Epithelial cell of esophagus (primary cell): ENCODE measurements around the gene ATN1.
"Not testable (repeated sequence)": the region's sequence is repeated elsewhere in the genome, so short reads cannot be mapped to it uniquely, and the experiment has no call there.

Experiments
- DNase-seq: peaks from one replicate; pipeline ENCODE4 v3.0.0; 2010; ENCODE audit warnings: low read depth
- H3K4me3 ChIP-seq: 2 replicates; pipeline ENCODE4 v1.5.1; 2011; ENCODE audit warnings: mild to moderate bottlenecking, low read length, control low read depth
- CTCF ChIP-seq: IDR thresholded peaks from 2 replicates; pipeline ENCODE4 v1.5.1; 2011; ENCODE audit warnings: low read depth, mild to moderate bottlenecking, low read length, control low read depth, inconsistent platforms; ENCODE audit not compliant: insufficient read depth; ENCODE audit errors: missing control alignments

The ATN1 gene

GRCh38 chr12:6888360-6888759, 39.4 kb upstream of the ATN1 start:
- no peak overlapping the region for H3K4me3 ChIP-seq
- peak; percentile 59 for DNase-seq
- TF ChIP-seq CTCF = no peak

- not testable (repeated sequence) for DNase-seq, H3K4me3 ChIP-seq
These were observed 39.0 kb upstream of the ATN1 start for GRCh38 chr12:6888794-6889193.

GRCh38 chr12:6889775-6890573, 37.8 kb upstream of the ATN1 start:
- H3K4me3 ChIP-seq, DNase-seq: not testable (repeated sequence)

GRCh38 chr12:6890789-6891645, 36.7 kb upstream of the ATN1 start:
- peak; percentile 96 for DNase-seq
- peak; percentile 53 for TF ChIP-seq CTCF

GRCh38 chr12:6891646-6892001, 36.1 kb upstream of the ATN1 start:
- no peak for TF ChIP-seq CTCF
- H3K4me3 ChIP-seq = peak overlapping the region; percentile 58
- DNase-seq = no peak

More at GRCh38 chr12:6890789-6891645, 36.7 kb upstream of the ATN1 start:
- H3K4me3 ChIP-seq = peak overlapping the region; percentile 58

- not testable (repeated sequence) for DNase-seq, H3K4me3 ChIP-seq
These were observed 35.1 kb upstream of the ATN1 start for GRCh38 chr12:6892683-6893082.

- DNase-seq = no peak
- no peak for TF ChIP-seq CTCF
- H3K4me3 ChIP-seq = no peak overlapping the region
These were observed 33.4 kb upstream of the ATN1 start for GRCh38 chr12:6894321-6894720.

GRCh38 chr12:6896846-6897435, 30.8 kb upstream of the ATN1 start:
- DNase-seq = no peak
- no peak for TF ChIP-seq CTCF
- H3K4me3 ChIP-seq = no peak overlapping the region
